ENCODE measurements around the gene KCTD1. TPM values are rescaled to one million over a fixed set of nuclear protein-coding genes. Genes with fewer than 3 reads are reported as not detected.

KCTD1 gene
- total RNA-seq (10 to 100 TPM in 1 of 6 donors, 1 to 10 TPM in 5; 6.8 to 16.8 (median 9.0) TPM), polyA plus RNA-seq (1 to 10 TPM; 4.3 to 6.4 TPM)

- intact Hi-C loops (cut with DNase I) = loop anchor here in 1 of 3 donors (10.0 kb wide), 1 partner anchor 64 kb away; no protein-coding TSS in a partner anchor
- FAIRE-seq = no peak
- 1% methylated on average over 60 to 88 of the region's 88 CpGs for WGBS, 2 donors
These were observed at the start of gene KCTD1 for GRCh38 chr18:26548415-26549262. Gene KCTD1 (minus strand): TSS chr18:26548553. CDS start chr18:26548536, 17 bp downstream.

DNA sequence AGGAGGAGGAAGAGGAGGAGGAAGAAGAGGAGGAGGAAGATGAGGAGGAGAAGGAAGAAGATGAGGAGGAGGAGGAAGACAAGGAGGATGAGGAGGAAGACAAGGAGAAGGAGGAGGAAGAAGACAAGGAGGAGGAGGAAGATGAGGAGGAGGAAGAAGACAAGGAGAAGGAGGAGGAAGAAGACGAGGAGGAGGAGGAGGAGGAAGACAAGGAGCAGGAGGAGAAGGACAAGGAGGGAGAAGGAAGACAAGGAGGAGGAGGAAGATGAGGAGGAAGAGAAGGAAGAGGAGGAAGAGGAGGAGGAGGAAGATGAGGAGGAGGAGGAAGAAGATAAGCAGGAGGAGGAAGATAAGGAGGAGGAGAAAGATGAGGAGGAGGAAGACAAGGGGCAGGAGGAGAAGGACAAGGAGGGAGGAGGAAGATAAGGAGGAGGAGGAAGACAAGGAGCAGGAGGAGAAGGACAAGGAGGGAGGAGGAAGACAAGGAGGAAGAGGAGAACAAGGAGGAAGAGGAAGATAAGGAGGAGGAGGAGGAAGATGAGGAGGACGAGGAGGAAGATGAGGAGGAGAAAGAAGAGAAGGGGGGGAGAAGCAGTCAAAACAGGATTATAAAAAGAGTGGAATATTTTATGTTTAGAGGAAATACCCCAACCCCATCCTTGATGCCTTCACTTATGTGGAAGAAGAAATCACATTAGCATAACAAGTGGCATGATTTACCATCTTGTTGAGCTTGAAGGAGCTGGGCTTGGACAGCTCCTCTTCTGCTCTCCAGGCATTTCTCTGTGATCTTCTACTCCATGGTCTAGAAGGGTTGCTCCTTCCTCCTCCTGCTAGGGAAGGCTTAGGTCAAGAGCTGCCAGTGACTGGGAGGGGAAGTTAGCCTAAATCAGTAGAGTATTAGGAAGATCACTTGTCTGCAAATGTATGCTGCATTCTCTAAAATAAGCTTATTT is 45.3 kb upstream of the KCTD1 start:
- no peaks in the 10 kb centered on the region for H3K4me1 ChIP-seq
- no peak for ATAC-seq
- no peaks in the 10 kb centered on the region for H3K9me3 ChIP-seq
- no peak overlapping the region for H3K27ac ChIP-seq
- intact Hi-C loops (cut with DNase I) = no loop called here
- H3K36me3 ChIP-seq = no peaks in the 10 kb centered on the region
- FAIRE-seq = no peak
- WGBS, 2 donors = 52 to 66% methylated on average over 2 of the region's 2 CpGs
- TF ChIP-seq, protein P1, sequence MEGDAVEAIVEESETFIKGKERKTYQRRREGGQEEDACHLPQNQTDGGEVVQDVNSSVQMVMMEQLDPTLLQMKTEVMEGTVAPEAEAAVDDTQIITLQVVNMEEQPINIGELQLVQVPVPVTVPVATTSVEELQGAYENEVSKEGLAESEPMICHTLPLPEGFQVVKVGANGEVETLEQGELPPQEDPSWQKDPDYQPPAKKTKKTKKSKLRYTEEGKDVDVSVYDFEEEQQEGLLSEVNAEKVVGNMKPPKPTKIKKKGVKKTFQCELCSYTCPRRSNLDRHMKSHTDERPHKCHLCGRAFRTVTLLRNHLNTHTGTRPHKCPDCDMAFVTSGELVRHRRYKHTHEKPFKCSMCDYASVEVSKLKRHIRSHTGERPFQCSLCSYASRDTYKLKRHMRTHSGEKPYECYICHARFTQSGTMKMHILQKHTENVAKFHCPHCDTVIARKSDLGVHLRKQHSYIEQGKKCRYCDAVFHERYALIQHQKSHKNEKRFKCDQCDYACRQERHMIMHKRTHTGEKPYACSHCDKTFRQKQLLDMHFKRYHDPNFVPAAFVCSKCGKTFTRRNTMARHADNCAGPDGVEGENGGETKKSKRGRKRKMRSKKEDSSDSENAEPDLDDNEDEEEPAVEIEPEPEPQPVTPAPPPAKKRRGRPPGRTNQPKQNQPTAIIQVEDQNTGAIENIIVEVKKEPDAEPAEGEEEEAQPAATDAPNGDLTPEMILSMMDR (IDR thresholded peaks at IDR 0.05) = no peak
- no peaks in the 10 kb centered on the region for H3K27me3 ChIP-seq
- DNase-seq = no peak
- no peak overlapping the region for H3K4me3 ChIP-seq

More at GRCh38 chr18:26548415-26549262, at the start of gene KCTD1:
- peaks cover 0 to 32% (median 20%) of the 10 kb centered on the region in 3 donors for H3K4me1 ChIP-seq
- peak; percentile 62 to 81 (median 70) for ATAC-seq
- TF ChIP-seq, protein P1 (IDR thresholded peaks at IDR 0.05) = no peak
- no peaks in the 10 kb centered on the region for H3K9me3 ChIP-seq
- DNase-seq = peak; percentile 81 to 95 (median 86)
- H3K27me3 ChIP-seq = no peaks in the 10 kb centered on the region
- H3K27ac ChIP-seq = peak within 1 kb of the TSS; percentile 53 to 85 (median 74)
- no peaks in the 10 kb centered on the region for H3K36me3 ChIP-seq
- H3K4me3 ChIP-seq = peak within 1 kb of the TSS; percentile 71 to 86 (median 76)

- DNase-seq (no peak), ATAC-seq (no peak), FAIRE-seq (no peak)
- 86 to 98% methylated on average over 6 of the region's 6 CpGs for WGBS, 2 donors
- no peak overlapping the region for H3K4me3 ChIP-seq
- H3K27me3 ChIP-seq = no peaks in the 10 kb centered on the region
- no peaks in the 10 kb centered on the region for H3K9me3 ChIP-seq
- intact Hi-C loops (cut with DNase I) = no loop called here
- TF ChIP-seq, protein P1 (IDR thresholded peaks at IDR 0.05) = no peak
- H3K27ac ChIP-seq = no peak overlapping the region
- H3K36me3 ChIP-seq = no peaks in the 10 kb centered on the region
- H3K4me1 ChIP-seq = no peaks in the 10 kb centered on the region
These were observed 36.4 kb upstream of the KCTD1 start for GRCh38 chr18:26584745-26585144.

GRCh38 chr18:26579941-26580618 is 31.7 kb upstream of the KCTD1 start:
- FAIRE-seq (no peak), ATAC-seq (peak; percentile 35 to 83 (median 70)), DNase-seq (peak in 2 of 6 donors; percentile 28 to 36)
- Histone ChIP-seq H3K36me3 (no peaks in the 10 kb centered on the region), H3K4me3 (no peak overlapping the region), H3K27me3 (no peaks in the 10 kb centered on the region), H3K9me3 (no peaks in the 10 kb centered on the region), H3K27ac (peak overlapping the region in 1 of 4 donors; percentile 15), H3K4me1 (peaks cover 0 to 7% (median 4%) of the 10 kb centered on the region in 3 donors)
- intact Hi-C loops (cut with DNase I) = loop anchor here in 1 of 3 donors (10.0 kb wide), 1 partner anchor 65 kb away; no protein-coding TSS in a partner anchor
- 68 to 77% methylated on average over 6 of the region's 6 CpGs for WGBS, 2 donors
- TF ChIP-seq, protein P1 (IDR thresholded peaks at IDR 0.05) = no peak

Data from pancreas (tissue), 10 donors.